Retinal pigment epithelial cell (primary cell): ENCODE data around the gene GAS1.

Experiments used
- DNase-seq: peaks from one replicate; pipeline ENCODE4 v3.0.0-alpha.2; 2010; ENCODE audit warnings: low read depth
- H3K4me3 ChIP-seq: 2 replicates; pipeline ENCODE4 v1.5.1; 2011; ENCODE audit warnings: mild to moderate bottlenecking, low read length, control low read depth, moderate library complexity
- TF ChIP-seq, protein P1 (sequence below): conservative IDR thresholded peaks from 2 replicates; pipeline ENCODE4 v1.5.1; 2011; ENCODE audit warnings: low read depth, low read length, control low read depth, inconsistent platforms

The GAS1 gene

DNA sequence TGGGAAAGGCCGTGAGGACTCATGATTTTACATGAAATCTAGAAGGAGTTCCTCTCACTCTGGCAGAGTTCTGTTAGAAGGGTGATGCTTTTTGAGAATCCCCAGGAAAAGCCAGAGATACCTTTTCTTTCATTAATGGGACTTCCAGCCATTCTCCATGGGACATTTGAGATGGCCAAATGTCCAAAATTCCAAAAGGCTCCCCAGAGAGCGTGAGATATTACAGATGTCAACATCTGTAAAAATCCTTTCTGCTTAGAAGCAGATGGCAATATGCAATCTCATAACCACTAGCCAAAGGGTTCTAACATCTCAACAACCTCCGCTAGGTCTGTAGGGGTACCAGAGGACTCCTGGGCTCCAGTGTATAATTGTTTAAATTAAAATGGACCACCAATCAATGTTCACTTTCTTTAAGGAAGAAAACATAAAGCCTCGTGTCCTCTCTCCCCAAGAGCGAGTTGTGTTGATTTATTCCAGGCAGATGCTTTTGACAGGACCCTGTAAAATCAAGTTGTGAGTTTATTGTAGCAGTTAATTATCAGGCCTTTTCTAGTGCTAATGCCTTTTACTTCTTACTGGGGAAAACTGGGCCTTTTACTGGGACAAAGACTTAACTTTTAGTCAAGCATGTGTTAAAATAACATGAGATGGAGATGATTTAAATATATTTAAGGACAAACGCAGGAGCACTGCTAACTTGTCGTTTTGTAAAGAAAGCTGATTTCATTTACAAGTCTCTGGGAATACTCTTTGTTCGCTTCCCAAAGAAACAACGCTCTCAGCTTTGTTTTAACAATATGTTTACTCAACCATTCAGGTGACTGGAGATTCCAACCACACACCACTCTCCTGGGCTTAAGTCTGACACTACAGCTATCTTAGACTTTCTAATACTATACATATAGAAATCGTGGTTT, 4.8 kb downstream of the GAS1 start:
- TF ChIP-seq, protein P1, sequence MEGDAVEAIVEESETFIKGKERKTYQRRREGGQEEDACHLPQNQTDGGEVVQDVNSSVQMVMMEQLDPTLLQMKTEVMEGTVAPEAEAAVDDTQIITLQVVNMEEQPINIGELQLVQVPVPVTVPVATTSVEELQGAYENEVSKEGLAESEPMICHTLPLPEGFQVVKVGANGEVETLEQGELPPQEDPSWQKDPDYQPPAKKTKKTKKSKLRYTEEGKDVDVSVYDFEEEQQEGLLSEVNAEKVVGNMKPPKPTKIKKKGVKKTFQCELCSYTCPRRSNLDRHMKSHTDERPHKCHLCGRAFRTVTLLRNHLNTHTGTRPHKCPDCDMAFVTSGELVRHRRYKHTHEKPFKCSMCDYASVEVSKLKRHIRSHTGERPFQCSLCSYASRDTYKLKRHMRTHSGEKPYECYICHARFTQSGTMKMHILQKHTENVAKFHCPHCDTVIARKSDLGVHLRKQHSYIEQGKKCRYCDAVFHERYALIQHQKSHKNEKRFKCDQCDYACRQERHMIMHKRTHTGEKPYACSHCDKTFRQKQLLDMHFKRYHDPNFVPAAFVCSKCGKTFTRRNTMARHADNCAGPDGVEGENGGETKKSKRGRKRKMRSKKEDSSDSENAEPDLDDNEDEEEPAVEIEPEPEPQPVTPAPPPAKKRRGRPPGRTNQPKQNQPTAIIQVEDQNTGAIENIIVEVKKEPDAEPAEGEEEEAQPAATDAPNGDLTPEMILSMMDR = no peak
- no peak overlapping the region for H3K4me3 ChIP-seq
- no peak for DNase-seq

DNA sequence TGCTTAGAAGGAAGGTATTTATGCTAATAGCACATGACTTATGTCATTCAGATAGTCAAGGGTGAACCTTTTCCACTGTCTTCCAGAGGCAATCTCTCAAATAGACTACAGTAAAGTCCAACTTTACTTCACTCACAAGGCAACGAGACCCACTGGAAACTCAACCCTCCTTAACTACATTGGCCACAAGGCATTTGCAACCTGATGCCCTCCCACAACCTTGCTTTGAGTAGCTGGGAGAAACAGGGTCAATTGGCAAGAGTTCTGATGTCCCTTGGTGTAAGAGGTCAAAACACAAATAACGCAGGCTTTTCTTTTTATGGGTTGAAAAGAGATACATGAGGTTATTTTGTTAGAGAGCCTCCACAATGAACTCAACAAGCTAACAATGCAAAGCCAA, 6.1 kb downstream of the GAS1 start:
- DNase-seq = no peak
- TF ChIP-seq, protein P1 = no peak
- no peak overlapping the region for H3K4me3 ChIP-seq

DNA sequence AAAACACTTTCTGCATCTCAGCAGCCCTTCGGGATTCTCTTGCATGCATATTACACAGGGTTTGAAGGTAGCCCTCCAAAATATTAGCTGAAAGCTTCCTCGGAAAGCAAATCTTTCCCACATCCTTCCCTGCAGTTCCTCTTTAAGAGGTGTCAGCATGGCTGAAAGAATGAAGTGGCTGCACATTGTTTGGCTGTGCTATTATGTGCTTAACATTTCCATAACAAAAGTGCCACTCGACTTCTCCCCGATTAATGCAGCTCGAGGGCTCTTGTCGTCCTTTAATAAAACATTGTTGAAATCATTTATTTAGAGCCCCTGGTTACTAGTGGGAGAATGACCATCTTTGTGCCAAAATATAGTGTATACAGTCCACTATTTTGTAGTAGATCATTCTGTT, 6.5 kb downstream of the GAS1 start:
- H3K4me3 ChIP-seq = no peak overlapping the region
- TF ChIP-seq, protein P1 = no peak
- DNase-seq = no peak

DNA sequence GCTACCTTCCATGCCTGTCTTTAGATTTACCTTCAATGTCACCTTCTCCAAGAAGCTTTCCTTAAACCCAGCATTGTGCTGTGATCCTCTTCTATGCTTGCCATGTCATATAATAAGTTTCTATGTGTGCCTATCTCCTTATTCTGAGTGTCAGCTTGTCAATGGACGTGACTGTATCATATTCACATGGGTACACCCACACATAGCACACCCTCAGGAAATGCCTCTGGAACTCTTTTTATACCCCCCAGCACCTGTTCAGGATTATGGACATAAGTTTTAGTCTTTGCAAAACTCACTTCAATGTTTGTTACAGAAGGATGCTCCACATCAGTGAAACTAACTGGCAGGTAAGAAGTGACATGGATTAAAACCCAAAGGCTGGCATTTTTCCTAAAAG, 7.4 kb downstream of the GAS1 start:
- H3K4me3 ChIP-seq = no peak overlapping the region
- no peak for DNase-seq
- TF ChIP-seq, protein P1 = no peak

DNA sequence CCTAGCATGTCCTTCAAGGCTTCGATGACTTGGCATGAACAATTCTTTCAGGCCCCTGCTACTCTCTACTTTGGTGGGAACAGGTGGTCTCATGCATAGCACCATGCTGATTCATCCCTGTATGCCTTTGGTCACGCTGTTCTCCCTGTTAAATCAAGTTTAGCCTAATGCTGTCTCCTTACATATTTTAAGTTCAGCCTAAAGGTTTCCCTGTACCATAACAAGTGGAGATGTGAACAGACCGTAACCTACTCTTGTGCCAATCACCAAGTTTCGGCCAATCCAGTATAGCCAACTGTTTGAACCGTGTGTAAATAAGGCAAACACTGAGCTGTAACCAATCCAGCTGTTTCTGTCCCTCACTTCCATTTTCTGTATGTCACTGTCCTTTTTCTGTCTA, 8.0 kb downstream of the GAS1 start:
- H3K4me3 ChIP-seq = no peak overlapping the region
- TF ChIP-seq, protein P1 = no peak
- no peak for DNase-seq

DNA sequence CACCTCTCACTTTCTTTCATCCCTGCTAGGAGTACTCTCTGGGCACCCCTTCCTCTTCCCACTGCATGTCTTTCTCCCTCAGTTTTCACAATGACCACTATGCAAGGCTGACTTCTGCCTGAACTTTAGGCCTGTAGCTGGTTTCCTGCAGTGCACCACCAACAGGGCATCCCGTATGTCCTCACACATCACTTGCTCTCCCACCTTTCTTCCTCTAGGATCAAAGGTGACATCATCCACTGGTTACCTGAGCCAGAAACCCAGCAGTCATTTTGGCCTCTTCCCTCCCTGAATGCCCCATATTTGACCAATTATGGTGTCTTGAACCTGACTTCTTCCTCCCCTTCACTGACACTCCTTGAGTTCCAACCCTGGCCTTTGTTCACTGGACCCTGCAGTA, 8.5 kb downstream of the GAS1 start:
- TF ChIP-seq, protein P1 = no peak
- no peak for DNase-seq
- H3K4me3 ChIP-seq = no peak overlapping the region

DNA sequence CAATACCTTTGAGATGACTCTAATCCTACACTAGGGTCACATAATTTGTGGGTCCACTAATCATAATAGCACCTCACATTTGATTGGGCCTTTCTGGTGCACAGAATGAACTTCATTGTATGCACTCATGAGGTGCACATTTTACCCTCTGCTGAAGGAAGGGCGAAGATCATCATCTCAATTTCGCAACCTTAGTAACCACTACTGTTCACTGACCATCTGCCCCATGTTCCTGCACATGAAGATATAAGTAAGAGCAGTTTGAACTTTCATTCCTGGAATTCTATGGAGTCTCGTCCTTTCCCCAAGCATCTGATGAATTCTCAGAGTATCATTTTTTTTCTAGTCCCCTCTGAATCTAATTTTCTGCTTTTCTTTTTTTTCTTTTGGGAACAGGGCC, 21.2 kb downstream of the GAS1 start:
- no peak for DNase-seq
- TF ChIP-seq, protein P1 = no peak

More for the DNA sequence above, 21.2 kb downstream of the GAS1 start:
- H3K4me3 ChIP-seq = no peak overlapping the region
